Trophoblast cell (in vitro differentiated cells and primary cell): Measurements from ENCODE around the gene GIPC2.

Experiments used
- DNase-seq, 2 donors: peaks; one replicate each; pipeline ENCODE4 v3.0.0-alpha.2; 2016
- H2AFZ ChIP-seq: 2 replicates; pipeline ENCODE4 v1.6.1; 2013; ENCODE audit warnings: low read length, moderate library complexity, mild to moderate bottlenecking; ENCODE audit not compliant: insufficient read depth, poor library complexity
- H2AK5ac ChIP-seq: 2 replicates; pipeline ENCODE4 v1.6.1; 2013; ENCODE audit warnings: mild to moderate bottlenecking, low read length
- H2BK120ac ChIP-seq: 2 replicates; pipeline ENCODE4 v1.6.1; 2013; ENCODE audit warnings: low read length, mild to moderate bottlenecking, moderate library complexity; ENCODE audit not compliant: insufficient read depth, poor library complexity
- H2BK12ac ChIP-seq: 2 replicates; pipeline ENCODE4 v1.6.1; 2013; ENCODE audit warnings: mild to moderate bottlenecking, low read length, moderate library complexity
- H2BK5ac ChIP-seq: 2 replicates; pipeline ENCODE4 v1.6.1; 2013; ENCODE audit warnings: low read length, low read depth, moderate library complexity, mild to moderate bottlenecking; ENCODE audit not compliant: poor library complexity
- H3K14ac ChIP-seq: 2 replicates; pipeline ENCODE4 v1.6.1; 2013; ENCODE audit warnings: mild to moderate bottlenecking, low read length
- H3K18ac ChIP-seq: 2 replicates; pipeline ENCODE4 v1.6.1; 2013; ENCODE audit warnings: mild to moderate bottlenecking, low read length
- H3K23ac ChIP-seq: 2 replicates; pipeline ENCODE4 v1.6.1; 2013; ENCODE audit warnings: low read length
- H3K27ac ChIP-seq: 2 replicates; pipeline ENCODE4 v1.5.1; 2013; ENCODE audit warnings: low read depth, mild to moderate bottlenecking, inconsistent platforms, low read length, moderate library complexity
- H3K27me3 ChIP-seq: 2 replicates; pipeline ENCODE4 v1.6.1; 2013; ENCODE audit warnings: inconsistent platforms, mild to moderate bottlenecking, low read length, moderate library complexity; ENCODE audit not compliant: insufficient read depth
- H3K36me3 ChIP-seq, 2 experiments: 1 replicate in 1 of 2; 2 replicates in 1 of 2; pipeline ENCODE4 v1.6.1; 2013; ENCODE audit warnings: low read length in 2 of 2, mild to moderate bottlenecking in 2 of 2, moderate library complexity in 1 of 2; ENCODE audit not compliant: insufficient read depth in 2 of 2, control insufficient read depth in 1 of 2
- H3K4ac ChIP-seq: 2 replicates; pipeline ENCODE4 v1.6.1; 2013; ENCODE audit warnings: low read depth, mild to moderate bottlenecking, low read length, moderate library complexity
- H3K4me1 ChIP-seq, 2 experiments: 1 replicate in 1 of 2; 2 replicates in 1 of 2; pipeline ENCODE4 v1.6.1; 2013; ENCODE audit warnings: low read length in 2 of 2, mild to moderate bottlenecking in 2 of 2, moderate library complexity in 1 of 2; ENCODE audit not compliant: insufficient read depth in 2 of 2, control insufficient read depth in 1 of 2
- H3K4me2 ChIP-seq: 2 replicates; pipeline ENCODE4 v1.6.1; 2013; ENCODE audit warnings: inconsistent platforms, mild to moderate bottlenecking, low read length, moderate library complexity
- H3K4me3 ChIP-seq: 2 replicates; pipeline ENCODE4 v1.5.1; 2013; ENCODE audit warnings: mild to moderate bottlenecking, low read depth, low read length, inconsistent platforms
- H3K79me1 ChIP-seq: one replicate; pipeline ENCODE4 v1.6.1; 2013; ENCODE audit warnings: low read length
- H3K79me2 ChIP-seq: 2 replicates; pipeline ENCODE4 v1.6.1; 2013; ENCODE audit warnings: low read length, mild to moderate bottlenecking; ENCODE audit not compliant: control insufficient read depth, insufficient read depth, poor library complexity
- H3K9ac ChIP-seq: 2 replicates; pipeline ENCODE4 v1.6.1; 2013; ENCODE audit warnings: mild to moderate bottlenecking, low read length
- H3K9me3 ChIP-seq: 2 replicates; pipeline ENCODE4 v1.6.1; 2013; ENCODE audit warnings: low read depth, mild to moderate bottlenecking, control low read depth, inconsistent platforms, low read length; ENCODE audit not compliant: insufficient read depth
- H4K12ac ChIP-seq: 2 replicates; pipeline ENCODE4 v1.6.1; 2013; ENCODE audit warnings: low read depth, mild to moderate bottlenecking, low read length, moderate library complexity
- H4K8ac ChIP-seq: 2 replicates; pipeline ENCODE4 v1.6.1; 2013; ENCODE audit warnings: low read depth, mild to moderate bottlenecking, low read length, moderate library complexity
- H4K91ac ChIP-seq: one replicate; pipeline ENCODE4 v1.6.1; 2013; ENCODE audit warnings: low read depth, mild to moderate bottlenecking, low read length, moderate library complexity
- WGBS: extraction: QIAGEN DNeasy Blood & Tissue Kit; methylation state at CpG from one replicate; pipeline ENCODE4 v1.1.7; 2013; ENCODE audit warnings: missing lambda C conversion rate; ENCODE audit not compliant: insufficient read length, insufficient coverage; ENCODE audit errors: extremely low coverage; 5-methylcytosine and 5-hydroxymethylcytosine counted together

The GIPC2 gene

GRCh38 chr1:78088486-78088885, 42.7 kb downstream of the GIPC2 start:
- no peak overlapping the region for H2BK12ac ChIP-seq
- no peaks in the 10 kb centered on the region for H3K79me1 ChIP-seq
- H3K27me3 ChIP-seq: no peaks in the 10 kb centered on the region
- H4K8ac ChIP-seq: no peak overlapping the region
- no peak overlapping the region for H3K4ac ChIP-seq
- H4K12ac ChIP-seq: no peak overlapping the region
- no peaks in the 10 kb centered on the region for H3K79me2 ChIP-seq
- H3K4me3 ChIP-seq: no peak overlapping the region
- H2AFZ ChIP-seq: no peak overlapping the region
- no peak overlapping the region for H4K91ac ChIP-seq
- no peak overlapping the region for H3K9ac ChIP-seq
- no peak overlapping the region for H3K27ac ChIP-seq
- H3K14ac ChIP-seq: no peak overlapping the region
- H3K23ac ChIP-seq: no peak overlapping the region
- H3K18ac ChIP-seq: no peak overlapping the region
- H3K36me3 ChIP-seq: no peaks in the 10 kb centered on the region
- no peak overlapping the region for H2BK5ac ChIP-seq
- H2BK120ac ChIP-seq: no peak overlapping the region
- H3K4me2 ChIP-seq: no peak overlapping the region
- H2AK5ac ChIP-seq: no peak overlapping the region
- no peaks in the 10 kb centered on the region for H3K4me1 ChIP-seq
- DNase-seq: no peak
- H3K9me3 ChIP-seq: no peaks in the 10 kb centered on the region

DNA sequence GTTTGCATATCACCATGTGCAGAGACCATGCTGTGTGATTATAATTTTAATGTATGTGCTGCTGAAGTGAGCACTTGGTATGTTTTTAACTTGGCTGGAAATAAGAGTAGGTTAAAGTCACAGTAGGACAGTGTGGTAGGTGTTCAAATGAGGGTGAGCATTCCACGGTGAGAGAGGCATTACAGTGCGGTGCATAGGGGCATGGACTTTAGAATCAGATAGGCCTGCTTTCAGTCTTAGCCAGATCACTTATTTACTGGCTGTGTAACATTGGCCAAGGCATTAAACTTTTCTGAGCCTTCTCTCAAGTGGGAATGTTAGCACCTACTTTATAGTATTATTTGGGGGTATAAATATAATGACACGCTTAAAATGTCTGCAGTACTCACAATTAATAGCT, 43.2 kb downstream of the GIPC2 start:
- Histone ChIP-seq H3K27me3 (no peaks in the 10 kb centered on the region), H3K14ac (no peak overlapping the region), H3K9me3 (no peaks in the 10 kb centered on the region), H2AFZ (no peak overlapping the region), H2BK5ac (no peak overlapping the region), H3K79me1 (no peaks in the 10 kb centered on the region), H3K4me2 (no peak overlapping the region), H3K36me3 (no peaks in the 10 kb centered on the region), H3K4me1 (no peaks in the 10 kb centered on the region), H3K23ac (no peak overlapping the region), H2BK12ac (no peak overlapping the region), H3K79me2 (no peaks in the 10 kb centered on the region), H3K4me3 (no peak overlapping the region), H4K8ac (no peak overlapping the region), H3K18ac (no peak overlapping the region), H3K4ac (no peak overlapping the region), H3K27ac (no peak overlapping the region), H4K12ac (no peak overlapping the region), H4K91ac (no peak overlapping the region), H3K9ac (no peak overlapping the region), H2BK120ac (no peak overlapping the region), H2AK5ac (no peak overlapping the region)
- WGBS: no CpG with 5 or more reads among the region's 3 CpGs
- peak in 1 of 2 donors; percentile 53 for DNase-seq

GRCh38 chr1:78090472-78091133, 44.8 kb downstream of the GIPC2 start:
- H4K91ac ChIP-seq: no peak overlapping the region
- H3K18ac ChIP-seq: no peak overlapping the region
- no peak overlapping the region for H2BK5ac ChIP-seq
- no peak overlapping the region for H3K4me3 ChIP-seq
- H3K79me1 ChIP-seq: no peaks in the 10 kb centered on the region
- H3K9ac ChIP-seq: no peak overlapping the region
- H4K8ac ChIP-seq: no peak overlapping the region
- no peaks in the 10 kb centered on the region for H3K9me3 ChIP-seq
- H3K4ac ChIP-seq: no peak overlapping the region
- H2BK120ac ChIP-seq: no peak overlapping the region
- no peaks in the 10 kb centered on the region for H3K4me1 ChIP-seq
- no peaks in the 10 kb centered on the region for H3K27me3 ChIP-seq
- no peaks in the 10 kb centered on the region for H3K36me3 ChIP-seq
- H3K79me2 ChIP-seq: no peaks in the 10 kb centered on the region
- no peak overlapping the region for H2BK12ac ChIP-seq
- WGBS: no CpG with 5 or more reads among the region's 3 CpGs
- no peak overlapping the region for H2AK5ac ChIP-seq
- H4K12ac ChIP-seq: no peak overlapping the region
- no peak overlapping the region for H3K23ac ChIP-seq
- no peak for DNase-seq
- H3K4me2 ChIP-seq: no peak overlapping the region
- no peak overlapping the region for H3K27ac ChIP-seq
- H2AFZ ChIP-seq: no peak overlapping the region
- H3K14ac ChIP-seq: no peak overlapping the region

- Histone ChIP-seq H2AK5ac (no peak overlapping the region), H3K79me1 (no peaks in the 10 kb centered on the region), H3K36me3 (no peaks in the 10 kb centered on the region), H3K9ac (no peak overlapping the region), H3K27me3 (no peaks in the 10 kb centered on the region), H3K4ac (no peak overlapping the region), H2BK12ac (peak overlapping the region; percentile 37), H3K4me3 (no peak overlapping the region), H3K18ac (no peak overlapping the region), H3K23ac (no peak overlapping the region), H3K27ac (no peak overlapping the region), H3K79me2 (no peaks in the 10 kb centered on the region), H2BK120ac (no peak overlapping the region), H4K12ac (no peak overlapping the region), H3K14ac (no peak overlapping the region), H4K91ac (no peak overlapping the region), H4K8ac (no peak overlapping the region), H3K4me2 (no peak overlapping the region), H2AFZ (no peak overlapping the region), H3K4me1 (no peaks in the 10 kb centered on the region), H2BK5ac (no peak overlapping the region), H3K9me3 (no peaks in the 10 kb centered on the region)
- no CpG with 5 or more reads among the region's 18 CpGs for WGBS
- DNase-seq: peak; percentile 30 to 33
These were observed 45.5 kb downstream of the GIPC2 start for GRCh38 chr1:78091215-78091813.
